GM18517 (cell line): ENCODE data around the gene FUS.
A peak's percentile ranks its signal among the peaks of the same experiment; 100 is the strongest.
"Not testable (repeated sequence)": the region's sequence is repeated elsewhere in the genome, so short reads cannot be mapped to it uniquely, and the experiment has no call there.

Source experiments
- ATAC-seq: cut with Tn5 transposase; IDR thresholded peaks from one replicate; pipeline ENCODE4 v1.9.1; 2021; ENCODE audit warnings: mild to moderate bottlenecking, moderate library complexity; ENCODE audit not compliant: unreplicated experiment

FUS gene

DNA sequence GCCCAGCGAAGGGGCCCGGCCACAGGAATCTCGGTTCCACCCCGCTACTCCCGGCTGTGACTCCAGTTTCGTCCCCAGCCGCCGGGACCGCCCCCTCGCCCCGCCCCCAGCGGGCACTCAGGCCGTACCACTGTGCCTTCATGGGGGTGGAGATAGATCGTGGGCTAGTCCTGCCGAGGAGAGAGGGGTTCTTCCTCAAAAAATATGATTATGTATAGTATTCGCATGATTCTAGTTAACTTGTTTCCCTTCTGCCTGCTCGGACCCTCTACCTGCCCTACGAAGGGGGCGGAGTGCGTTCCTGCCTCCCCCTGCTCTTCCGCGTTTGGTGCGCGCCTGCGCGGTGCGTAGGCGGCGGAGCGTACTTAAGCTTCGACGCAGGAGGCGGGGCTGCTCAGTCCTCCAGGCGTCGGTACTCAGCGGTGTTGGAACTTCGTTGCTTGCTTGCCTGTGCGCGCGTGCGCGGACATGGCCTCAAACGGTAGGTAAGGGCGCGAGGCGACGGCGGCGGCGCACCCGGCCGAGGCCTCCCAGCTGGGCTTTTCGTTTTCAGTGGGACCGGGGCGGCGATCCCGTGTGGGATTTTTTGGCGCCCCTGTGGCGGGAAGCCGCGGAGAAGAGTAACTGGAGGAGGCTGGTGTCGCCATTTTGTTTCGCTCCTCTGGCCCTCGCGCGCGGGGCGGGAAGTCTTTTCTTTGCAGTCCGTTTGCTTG, at the start of gene FUS:
TSS of gene FUS (plus strand) at position 393 of the 713 bp plus-strand sequence. CDS start at position 469, 76 bp downstream.
- peak; percentile 45 for ATAC-seq

DNA sequence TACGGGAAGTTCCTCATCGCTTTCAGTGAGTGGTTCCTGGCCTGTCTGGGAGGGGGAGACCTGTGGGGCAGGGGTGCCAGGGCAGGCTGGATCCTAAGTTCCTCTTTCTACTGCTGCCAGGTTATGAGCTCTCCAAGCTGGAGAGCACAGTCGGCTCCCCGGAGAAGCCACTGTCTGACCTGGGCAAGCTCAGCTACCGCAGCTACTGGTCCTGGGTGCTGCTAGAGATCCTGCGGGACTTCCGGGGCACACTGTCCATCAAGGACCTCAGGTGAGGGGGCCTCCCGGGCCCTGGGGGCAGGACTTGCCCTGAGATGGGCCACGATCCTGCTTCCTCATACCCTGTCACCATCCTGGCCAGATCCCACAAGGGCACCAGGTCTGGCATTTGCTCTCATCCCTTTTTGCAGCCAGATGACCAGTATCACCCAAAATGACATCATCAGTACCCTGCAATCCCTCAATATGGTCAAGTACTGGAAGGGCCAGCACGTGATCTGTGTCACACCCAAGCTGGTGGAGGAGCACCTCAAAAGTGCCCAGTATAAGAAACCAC, 49.5 kb upstream of the FUS start:
- ATAC-seq: no peak

GRCh38 chr16:31130899-31131298, 49.0 kb upstream of the FUS start:
- ATAC-seq: no peak

DNA sequence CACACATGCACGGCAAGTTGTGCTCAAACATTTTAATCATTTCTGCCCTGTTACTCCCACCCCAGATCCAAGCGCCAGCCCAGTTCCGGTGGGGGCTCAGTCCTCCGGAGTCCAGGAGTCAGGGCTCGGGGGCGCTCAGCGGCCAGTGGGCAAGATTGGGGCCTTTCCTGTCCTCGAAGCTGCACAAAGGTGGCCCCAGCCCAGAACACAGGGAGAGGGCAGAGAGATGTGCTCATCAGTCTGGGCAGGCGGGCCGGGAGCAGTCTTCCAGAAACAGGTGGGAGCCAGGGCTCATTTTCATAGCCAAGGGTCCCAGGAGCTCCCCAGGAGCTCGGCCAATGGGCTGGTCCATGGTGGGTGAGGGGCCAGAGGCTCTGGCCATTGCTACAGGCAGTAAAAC, 48.5 kb upstream of the FUS start:
- no peak for ATAC-seq

DNA sequence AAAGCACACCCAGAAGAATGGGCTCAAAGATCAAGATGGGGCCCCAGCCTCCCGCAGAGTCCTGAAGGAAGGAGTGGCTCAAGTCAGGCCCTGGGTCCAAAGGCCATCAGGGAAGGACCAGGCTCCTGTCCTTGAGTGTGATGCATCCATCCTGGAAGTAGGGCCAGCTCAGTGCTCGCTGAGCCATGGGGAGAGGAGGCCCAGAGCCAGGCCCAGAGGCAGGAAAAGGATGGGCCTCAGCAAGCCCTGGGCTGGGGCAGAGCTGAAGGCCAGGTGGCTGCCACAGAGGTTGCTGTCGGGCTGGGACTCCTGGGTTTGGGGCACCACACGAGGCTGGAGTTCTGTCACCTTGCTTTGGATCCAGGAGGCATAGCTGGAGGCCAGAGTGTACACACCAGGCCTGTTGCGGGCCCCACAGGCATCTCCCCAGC, 48.1 kb upstream of the FUS start:
- ATAC-seq: no peak

DNA sequence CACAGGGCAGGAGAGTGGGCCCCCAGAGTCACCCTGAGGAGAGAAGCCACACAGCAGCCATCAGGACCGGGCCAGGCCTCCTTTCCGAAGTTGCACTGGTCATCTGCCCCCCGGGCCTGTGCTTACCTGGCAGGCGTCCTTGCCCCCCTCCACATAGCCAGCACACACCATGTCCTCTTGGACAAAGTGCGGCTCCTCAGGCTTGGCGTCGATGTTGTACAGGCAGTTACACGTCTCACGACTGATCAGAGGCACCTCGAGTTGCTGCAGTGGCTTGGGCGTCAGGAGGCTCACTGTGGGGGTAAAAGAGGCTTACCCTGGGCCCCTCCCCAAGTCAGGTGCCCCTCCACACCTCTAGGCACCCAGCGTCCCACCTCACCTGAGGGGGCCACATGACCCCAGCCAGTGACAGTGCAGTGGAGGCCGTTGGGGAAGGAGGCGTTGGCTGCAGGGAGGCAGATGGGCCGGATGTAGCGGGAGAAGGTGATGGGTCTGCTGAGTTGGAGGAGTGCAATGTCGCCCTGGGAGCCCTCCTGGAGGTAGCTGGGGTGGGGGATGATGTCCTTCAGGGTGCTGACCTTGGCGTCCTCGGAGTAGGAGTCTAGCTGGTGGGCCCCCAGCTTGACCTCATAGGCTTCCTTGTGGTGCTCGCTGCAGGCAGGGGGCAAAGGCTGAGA, 47.5 kb upstream of the FUS start:
- no peak for ATAC-seq

GRCh38 chr16:31133046-31133501, 46.9 kb upstream of the FUS start:
- no peak for ATAC-seq

GRCh38 chr16:31134091-31134571, 45.8 kb upstream of the FUS start:
- ATAC-seq: no peak

- no peak for ATAC-seq
These were observed 45.1 kb upstream of the FUS start for GRCh38 chr16:31134625-31135534.

- no peak for ATAC-seq
These were observed 44.2 kb upstream of the FUS start, which contains the start of gene PRSS8 for GRCh38 chr16:31135535-31136286. TSS of gene PRSS8 (minus strand) at chr16:31135727. CDS start at chr16:31135498, 229 bp downstream.

GRCh38 chr16:31136287-31136662, 43.7 kb upstream of the FUS start:
- ATAC-seq: no peak

DNA sequence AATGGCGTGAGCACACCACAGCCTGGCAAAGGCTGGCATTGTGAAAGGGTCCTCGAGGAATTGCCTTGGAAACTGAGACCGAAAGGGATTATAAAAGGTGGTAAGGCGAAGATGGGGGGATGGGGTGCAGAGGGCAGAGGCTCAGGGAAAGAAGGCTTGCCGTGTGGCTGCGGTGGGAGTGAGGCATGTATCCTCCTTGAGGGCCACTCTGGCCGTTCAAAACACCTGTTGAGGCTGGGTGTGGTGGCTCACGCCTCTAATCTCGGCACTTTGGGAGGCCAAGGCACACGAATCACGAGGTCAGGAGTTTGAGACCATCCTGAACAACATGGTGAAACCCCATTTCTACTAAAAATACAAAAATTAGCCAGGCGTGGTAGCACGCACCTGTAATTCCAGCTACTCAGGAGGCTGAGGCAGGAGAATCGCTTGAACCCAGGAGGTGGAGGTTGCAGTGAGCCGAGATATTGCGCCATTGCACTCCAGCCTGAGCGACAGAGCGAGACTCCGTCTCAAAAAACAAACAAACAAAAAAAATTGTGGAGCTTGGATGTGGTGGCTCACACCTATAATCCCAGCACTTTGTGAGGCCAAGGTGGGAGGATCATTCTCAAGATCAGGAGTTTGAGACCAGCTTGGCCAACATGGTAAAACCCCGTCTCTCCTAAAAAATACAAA, 43.0 kb upstream of the FUS start:
- not testable (repeated sequence) for ATAC-seq

GRCh38 chr16:31138621-31139578, 41.0 kb upstream of the FUS start:
- no peak for ATAC-seq

- not testable (repeated sequence) for ATAC-seq
These were observed 38.9 kb upstream of the FUS start for GRCh38 chr16:31141071-31141469.

GRCh38 chr16:31141489-31142108, 38.3 kb upstream of the FUS start:
- no peak for ATAC-seq

- ATAC-seq: peak; percentile 80
These were observed 37.6 kb upstream of the FUS start for GRCh38 chr16:31142109-31143010.
